Suprapubic skin (tissue), 3 donors: ENCODE results near the gene TMEM242.

Experiments used
- CTCF ChIP-seq, 2 donors: fragments of 200-600 bp in 1 of 2; fragments of 450-650 bp in 1 of 2; sonication (generic) in 1 of 2; IDR thresholded peaks; one replicate each; pipeline ENCODE4 v1.5.1; 2016 to 2019; ENCODE audit warnings: antibody characterized with exemption in 2 of 2, mild to moderate bottlenecking in 1 of 2, moderate library complexity in 1 of 2
- EP300 ChIP-seq: sonication (generic); formaldehyde crosslinking; IDR thresholded peaks from one replicate; pipeline ENCODE4 v1.6.1; 2017; ENCODE audit warnings: antibody characterized with exemption
- POLR2A ChIP-seq, 2 donors: fragments of 450-650 bp; IDR thresholded peaks; one replicate each; pipeline ENCODE4 v1.6.1; 2017; ENCODE audit warnings: antibody characterized with exemption in 2 of 2, mild to moderate bottlenecking in 2 of 2, moderate library complexity in 2 of 2

- TF ChIP-seq CTCF (IDR thresholded peaks at IDR 0.05) (no peak), EP300 (no peak), POLR2A (IDR thresholded peaks at IDR 0.05) (no peak)
Measured at GRCh38 chr6:157272866-157273755, 50.2 kb downstream of the TMEM242 start.
